MM.1S (cell line): ENCODE measurements around the gene ZCCHC13.

Source experiments
- DNase-seq: peaks from one replicate; pipeline ENCODE4 v3.0.0-alpha.2; 2015
- H2AFZ ChIP-seq: fragments of 300-600 bp; sonication (generic); 2 replicates; pipeline ENCODE4 v1.6.0; 2016; ENCODE audit warnings: antibody characterized with exemption, low read length
- H3F3A ChIP-seq: fragments of 300-600 bp; sonication (generic); 2 replicates; pipeline ENCODE4 v1.6.1; 2016; ENCODE audit warnings: mild to moderate bottlenecking, antibody characterized with exemption, low read length, moderate library complexity, mixed read lengths; ENCODE audit not compliant: insufficient read depth
- H3K27ac ChIP-seq: fragments of 300-600 bp; sonication (generic); 2 replicates; pipeline ENCODE4 v1.5.1; 2016; ENCODE audit warnings: mild to moderate bottlenecking, low read length
- H3K27me3 ChIP-seq: fragments of 300-600 bp; sonication (generic); replicated peaks from 2 replicates; pipeline ENCODE4 v1.6.0; 2016; ENCODE audit warnings: low read length; ENCODE audit not compliant: insufficient read depth
- H3K36me3 ChIP-seq: fragments of 300-600 bp; sonication (generic); replicated peaks from 2 replicates; pipeline ENCODE4 v1.6.1; 2016; ENCODE audit warnings: mild to moderate bottlenecking, low read length, mixed read lengths; ENCODE audit not compliant: insufficient read depth
- H3K4me1 ChIP-seq: fragments of 300-600 bp; sonication (generic); 2 replicates; pipeline ENCODE4 v1.6.1; 2016; ENCODE audit warnings: low read length, mixed read lengths
- H3K4me2 ChIP-seq: fragments of 300-600 bp; sonication (generic); 2 replicates; pipeline ENCODE4 v1.6.0; 2016; ENCODE audit warnings: low read depth, low read length
- H3K4me3 ChIP-seq: fragments of 300-600 bp; sonication (generic); 2 replicates; pipeline ENCODE4 v1.5.1; 2016; ENCODE audit warnings: low read length, mixed read lengths
- H3K79me2 ChIP-seq: fragments of 300-600 bp; sonication (generic); 2 replicates; pipeline ENCODE4 v1.6.1; 2016; ENCODE audit warnings: mixed run types, low read length, mixed read lengths
- H3K9ac ChIP-seq: fragments of 300-600 bp; sonication (generic); 2 replicates; pipeline ENCODE4 v1.6.1; 2016; ENCODE audit warnings: low read length, mixed read lengths
- H3K9me2 ChIP-seq: fragments of 300-600 bp; sonication (generic); replicated peaks from 2 replicates; pipeline ENCODE4 v1.6.1; 2016; ENCODE audit warnings: mild to moderate bottlenecking, low read length, mixed read lengths; ENCODE audit not compliant: insufficient read depth
- H3K9me3 ChIP-seq: fragments of 300-600 bp; sonication (generic); replicated peaks from 2 replicates; pipeline ENCODE4 v1.6.1; 2016; ENCODE audit warnings: mild to moderate bottlenecking, low read length, mixed read lengths; ENCODE audit not compliant: insufficient read depth
- H4K20me1 ChIP-seq: fragments of 300-600 bp; sonication (generic); 2 replicates; pipeline ENCODE4 v1.6.1; 2016; ENCODE audit warnings: mild to moderate bottlenecking, low read length, moderate library complexity, mixed read lengths; ENCODE audit not compliant: insufficient read depth
- CTCF ChIP-seq: fragments of 300-600 bp; sonication (generic); IDR thresholded peaks from 2 replicates; pipeline ENCODE4 v1.5.1; 2016; ENCODE audit warnings: antibody characterized with exemption, low read length, mixed read lengths
- EZH2 ChIP-seq: fragments of 300-600 bp; sonication (generic); optimal IDR thresholded peaks from 2 replicates; pipeline ENCODE3; 2017; ENCODE audit warnings: low read depth, mild to moderate bottlenecking, antibody characterized with exemption, low read length, mixed read lengths
- EZH2phosphoT487 ChIP-seq: fragments of 300-600 bp; sonication (generic); IDR thresholded peaks from 2 replicates; pipeline ENCODE4 v1.6.1; 2018; ENCODE audit warnings: antibody characterized with exemption, low read length

ZCCHC13 gene

DNA sequence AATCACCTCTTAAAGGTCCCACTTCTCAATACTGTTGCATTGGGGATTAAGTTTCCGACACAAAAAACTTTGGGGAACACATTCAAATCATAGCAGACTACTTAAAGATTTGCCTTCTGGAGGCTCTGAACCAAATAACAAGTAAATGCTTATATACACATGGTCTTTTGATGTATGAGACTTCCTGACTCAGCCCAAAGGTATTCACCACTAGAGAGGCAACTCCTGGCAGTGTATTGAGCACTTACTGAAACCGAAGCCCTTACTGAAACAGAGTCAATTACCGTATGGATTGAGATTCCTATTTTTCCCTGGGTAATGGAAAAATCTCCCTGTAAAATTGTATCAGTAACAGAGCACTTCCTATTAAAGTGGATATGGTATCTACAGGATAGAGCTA is 45.4 kb downstream of the ZCCHC13 start:
- no peaks in the 10 kb centered on the region for H4K20me1 ChIP-seq
- H3K4me2 ChIP-seq: no peak overlapping the region
- no peaks in the 10 kb centered on the region for H3F3A ChIP-seq

GRCh38 chrX:74351760-74352159 is 47.8 kb downstream of the ZCCHC13 start:
- TF ChIP-seq CTCF (no peak), EZH2 (no peak), EZH2phosphoT487 (no peak)
- Histone ChIP-seq H3K27ac (no peak overlapping the region), H3K4me1 (no peaks in the 10 kb centered on the region), H3K36me3 (no peaks in the 10 kb centered on the region), H3K27me3 (no peaks in the 10 kb centered on the region), H3K9me3 (no peaks in the 10 kb centered on the region), H3F3A (no peaks in the 10 kb centered on the region), H3K4me2 (no peak overlapping the region), H3K9me2 (no peaks in the 10 kb centered on the region), H3K79me2 (no peaks in the 10 kb centered on the region), H3K4me3 (no peak overlapping the region), H3K9ac (no peak overlapping the region), H4K20me1 (no peaks in the 10 kb centered on the region), H2AFZ (no peak overlapping the region)
- DNase-seq: no peak

More for the DNA sequence above, 45.4 kb downstream of the ZCCHC13 start:
- Histone ChIP-seq H3K9me3 (no peaks in the 10 kb centered on the region), H3K4me1 (no peaks in the 10 kb centered on the region), H3K27ac (no peak overlapping the region), H3K79me2 (no peaks in the 10 kb centered on the region), H3K9me2 (no peaks in the 10 kb centered on the region), H3K9ac (no peak overlapping the region), H2AFZ (no peak overlapping the region), H3K36me3 (no peaks in the 10 kb centered on the region), H3K27me3 (no peaks in the 10 kb centered on the region), H3K4me3 (no peak overlapping the region)
- TF ChIP-seq CTCF (no peak), EZH2 (no peak), EZH2phosphoT487 (no peak)
- no peak for DNase-seq

DNA sequence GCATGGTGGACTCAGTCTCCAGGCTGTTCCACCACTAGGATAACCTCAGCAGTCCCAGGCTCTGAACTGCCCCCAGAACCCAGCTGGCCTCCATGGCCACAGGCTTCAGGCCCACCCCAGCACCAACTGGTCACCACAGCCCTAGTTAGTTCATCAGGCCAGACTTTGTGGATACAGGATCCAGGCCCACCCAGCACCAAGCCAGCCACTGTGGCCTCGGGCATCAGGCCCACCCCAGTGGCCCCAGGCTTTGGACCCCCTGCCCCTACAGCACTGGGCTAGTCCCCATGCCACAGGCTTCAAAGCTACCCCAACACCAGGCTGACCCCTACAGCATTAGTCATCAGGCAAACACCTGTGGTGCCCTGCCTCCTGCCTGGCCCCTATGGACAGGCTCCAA is 50.0 kb downstream of the ZCCHC13 start:
- Histone ChIP-seq H3K4me1 (no peaks in the 10 kb centered on the region), H3K36me3 (no peaks in the 10 kb centered on the region), H3K27ac (no peak overlapping the region), H3K4me2 (no peak overlapping the region), H3F3A (no peaks in the 10 kb centered on the region), H3K27me3 (no peaks in the 10 kb centered on the region), H3K9ac (no peak overlapping the region), H4K20me1 (no peaks in the 10 kb centered on the region), H3K9me3 (no peaks in the 10 kb centered on the region), H2AFZ (no peak overlapping the region), H3K79me2 (no peaks in the 10 kb centered on the region), H3K4me3 (no peak overlapping the region), H3K9me2 (no peaks in the 10 kb centered on the region)
- TF ChIP-seq EZH2: no peak
- no peak for TF ChIP-seq CTCF
- no peak for TF ChIP-seq EZH2phosphoT487
- no peak for DNase-seq
